ENCODE measurements around the gene OR2D2.
"Not testable (repeated sequence)": the region's sequence is repeated elsewhere in the genome, so short reads cannot be mapped to it uniquely, and the experiment has no call there.

The OR2D2 gene

GRCh38 chr11:6892400-6892799 lies at the start of gene OR2D2:
Gene OR2D2, minus strand, starts transcription at chr11:6892500. Its CDS starts 0 bp downstream, at chr11:6892500.
- DNase-seq (ENCODE audit: low spot score): no peak

DNA sequence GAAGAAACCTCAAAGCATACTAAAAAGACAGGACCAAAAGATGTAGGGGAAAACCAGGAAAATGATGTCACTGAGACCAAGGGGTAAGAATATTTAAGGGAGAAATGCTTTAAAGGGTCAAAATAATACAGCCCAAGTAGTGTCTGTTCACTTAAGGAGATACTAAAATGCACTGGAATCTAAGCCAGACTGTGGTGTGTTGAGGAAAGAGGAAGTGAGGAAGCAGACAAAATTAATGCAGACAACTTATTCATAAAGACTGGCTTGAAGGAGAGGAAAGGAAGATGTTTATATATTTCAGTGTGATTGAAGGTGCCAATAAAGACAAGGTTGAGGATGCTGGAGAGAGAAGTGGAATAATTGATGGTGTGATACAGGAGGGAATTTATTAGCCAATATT lies 49.7 kb upstream of the OR2D2 start:
- DNase-seq (ENCODE audit: low spot score): no peak

- no peak for DNase-seq (ENCODE audit: low spot score)
Observed at GRCh38 chr11:6932145-6932544, 39.8 kb upstream of the OR2D2 start.

DNA sequence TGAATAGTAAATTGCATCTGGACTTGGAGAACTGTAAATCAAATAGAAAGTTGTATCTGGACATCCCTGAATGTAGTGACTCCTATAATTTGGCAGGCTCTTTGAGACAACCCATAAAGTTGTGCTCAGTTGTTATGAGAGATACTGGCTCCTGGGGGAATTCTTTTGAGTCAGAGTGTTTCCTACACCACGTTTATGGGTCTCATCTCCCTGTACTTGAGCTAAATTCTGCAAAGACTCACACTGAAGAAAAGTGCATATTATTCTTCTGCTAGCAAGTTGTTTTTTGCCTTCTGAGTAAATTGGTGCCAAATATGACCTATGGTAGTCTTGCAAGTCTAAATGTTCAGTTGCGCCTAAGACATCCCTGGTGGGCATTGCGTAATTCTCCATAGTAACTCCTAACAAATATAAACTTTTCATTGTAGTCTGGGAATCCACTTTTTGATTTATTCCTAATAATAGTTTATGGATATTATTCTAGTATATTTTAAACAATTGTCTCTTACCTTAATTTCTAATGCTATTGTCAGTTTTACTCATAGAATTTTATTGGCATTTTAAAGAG lies 38.9 kb upstream of the OR2D2 start:
- DNase-seq (ENCODE audit: low spot score): no peak

- DNase-seq (ENCODE audit: low spot score): no peak
Observed at GRCh38 chr11:6928916-6929315, 36.6 kb upstream of the OR2D2 start.

GRCh38 chr11:6927030-6927617 lies 34.8 kb upstream of the OR2D2 start:
- no peak for DNase-seq (ENCODE audit: low spot score)

DNA sequence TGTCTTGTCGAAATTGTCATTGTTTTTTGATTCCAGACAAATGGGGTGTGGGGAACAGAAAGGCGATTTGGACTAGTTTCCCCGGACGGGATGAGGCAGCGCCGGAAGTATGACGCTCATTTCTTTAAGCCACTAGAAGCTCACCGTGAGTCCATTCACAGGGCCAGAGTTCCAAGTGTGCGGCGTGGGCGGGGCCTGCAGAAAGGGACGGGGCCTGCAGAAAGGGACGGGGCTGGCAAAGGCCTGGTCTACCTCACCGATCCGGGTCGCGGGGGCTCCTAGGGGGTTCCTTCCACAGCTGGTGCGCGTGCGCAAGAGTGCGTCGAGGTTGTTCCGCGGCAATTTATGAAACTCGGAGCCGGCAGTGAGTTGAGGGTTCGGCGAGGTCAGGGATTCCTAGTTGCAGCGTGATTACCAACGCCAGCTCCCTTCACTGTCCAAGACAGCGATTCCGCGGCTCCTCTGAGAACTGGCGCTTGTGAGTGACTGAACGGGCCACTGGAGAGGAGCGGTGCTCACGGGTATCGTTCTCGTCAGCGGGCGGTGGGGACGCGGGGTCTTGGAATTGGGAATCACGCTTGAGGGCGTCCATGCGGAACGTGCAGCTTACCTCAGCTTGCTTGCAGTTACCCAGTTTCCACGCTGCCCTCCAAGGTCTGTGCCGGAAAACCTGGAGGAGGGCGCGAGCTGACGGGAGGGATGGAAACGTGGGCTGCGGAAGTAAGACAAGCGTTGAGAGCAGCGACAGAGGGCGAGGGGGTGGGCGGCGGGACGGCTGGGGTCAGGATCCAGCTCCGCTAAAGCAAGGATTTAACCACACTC lies 34.1 kb upstream of the OR2D2 start, which contains the start of gene ZNF215:
TSS of gene ZNF215 (plus strand) at position 219 of the 822 bp plus-strand sequence. CDS start 5,847 bp downstream, outside the sequence.
- peak; percentile 80 for DNase-seq (ENCODE audit: low spot score)

- peak; percentile 10 for DNase-seq (ENCODE audit: low spot score)
Observed at GRCh38 chr11:6925636-6926207, 33.4 kb upstream of the OR2D2 start.

GRCh38 chr11:6925007-6925577 lies 32.8 kb upstream of the OR2D2 start:
- DNase-seq (ENCODE audit: low spot score): no peak

DNA sequence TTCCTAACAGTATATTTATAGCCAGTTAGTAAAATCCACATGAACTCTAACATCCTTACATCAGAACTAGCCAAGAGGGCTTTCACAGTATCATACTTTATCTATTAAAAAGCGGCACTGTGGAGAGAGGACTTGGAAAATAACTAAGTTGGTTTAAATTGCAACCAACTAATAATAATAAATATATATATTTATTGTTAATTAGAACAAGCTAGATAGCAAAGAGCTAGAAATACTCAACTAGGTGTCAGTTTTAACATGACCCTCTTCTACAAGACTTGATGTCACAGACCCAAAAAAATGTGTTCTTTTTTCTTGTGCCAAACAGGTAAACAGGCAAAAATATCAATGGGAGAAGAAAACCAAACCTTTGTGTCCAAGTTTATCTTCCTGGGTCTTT lies 28.4 kb upstream of the OR2D2 start, which contains the start of gene OR2D3:
TSS of gene OR2D3 (plus strand) at position 301 of the 400 bp plus-strand sequence. CDS start at position 301, 0 bp downstream.
- no peak for DNase-seq (ENCODE audit: low spot score)

- DNase-seq (ENCODE audit: low spot score): no peak
Observed at GRCh38 chr11:6919698-6920097, 27.4 kb upstream of the OR2D2 start.

DNA sequence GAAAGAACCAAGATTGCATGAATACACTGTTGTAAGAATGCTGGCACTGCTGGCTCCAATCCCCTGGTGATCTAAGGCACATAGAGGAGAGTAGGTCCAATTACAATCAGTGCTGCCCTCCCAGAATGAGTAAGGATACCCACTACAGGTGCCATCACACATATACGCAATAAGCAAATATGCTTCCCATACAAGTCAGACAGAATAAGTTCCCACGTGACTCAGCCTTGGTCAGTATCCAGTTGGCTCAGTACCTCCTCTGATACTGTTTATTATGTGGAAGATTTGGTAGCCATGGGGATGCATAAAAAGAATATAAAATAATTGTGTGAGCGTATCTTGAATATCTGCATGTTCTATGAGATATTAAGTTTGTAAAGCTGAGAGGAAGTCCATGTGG lies 19.6 kb upstream of the OR2D2 start:
- no peak for DNase-seq (ENCODE audit: low spot score)

- DNase-seq (ENCODE audit: low spot score): no peak
Observed at GRCh38 chr11:6911378-6911777, 19.1 kb upstream of the OR2D2 start.

DNA sequence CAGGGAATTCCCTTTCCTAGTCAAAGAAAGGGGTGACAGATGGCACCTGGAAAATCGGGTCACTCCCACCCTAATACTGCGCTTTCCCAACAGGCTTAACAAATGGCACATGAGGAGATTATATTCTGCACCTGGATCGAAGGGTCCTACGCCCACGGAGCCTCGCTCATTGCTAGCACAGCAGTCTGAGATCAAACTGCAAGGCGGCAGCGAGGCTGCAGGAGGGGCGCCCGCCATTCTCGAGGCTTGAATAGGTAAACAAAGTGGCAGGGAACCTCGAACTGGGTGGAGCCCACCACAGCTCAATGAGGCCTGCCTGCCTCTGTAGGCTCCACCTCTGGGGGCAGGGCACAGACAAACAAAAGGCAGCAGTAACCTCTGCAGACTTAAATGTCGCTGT lies 12.5 kb upstream of the OR2D2 start:
- not testable (repeated sequence) for DNase-seq (ENCODE audit: low spot score)

DNA sequence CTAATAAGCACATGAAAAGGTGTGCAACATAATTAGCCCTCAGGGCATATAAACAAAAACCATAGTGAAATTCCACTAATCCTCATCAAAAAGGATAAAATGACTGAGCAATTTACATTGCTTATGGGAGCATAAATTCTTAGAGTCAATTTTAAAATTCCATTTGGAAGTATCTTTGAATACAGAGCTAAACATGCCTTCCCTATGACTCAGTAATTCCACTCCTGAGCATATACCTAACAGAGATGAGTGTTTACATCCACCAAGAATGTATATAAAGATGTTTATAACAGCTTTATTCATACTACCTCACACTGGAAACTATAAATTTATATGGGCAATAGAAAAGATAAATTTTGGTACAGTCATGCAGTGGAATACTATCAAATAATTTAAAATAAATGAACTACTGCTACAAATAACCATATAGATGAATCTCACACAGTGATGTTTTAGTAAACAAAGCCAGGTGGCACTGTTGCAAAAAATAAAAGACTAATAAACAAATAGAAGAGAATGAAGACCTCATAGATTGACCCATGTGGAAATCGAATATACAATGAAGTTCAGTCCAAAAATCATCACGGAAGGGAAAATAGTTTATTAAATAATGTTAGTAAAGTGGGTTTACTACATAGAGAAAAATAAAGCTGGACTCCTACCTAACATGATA lies 8.2 kb upstream of the OR2D2 start:
- no peak for DNase-seq (ENCODE audit: low spot score)

DNA sequence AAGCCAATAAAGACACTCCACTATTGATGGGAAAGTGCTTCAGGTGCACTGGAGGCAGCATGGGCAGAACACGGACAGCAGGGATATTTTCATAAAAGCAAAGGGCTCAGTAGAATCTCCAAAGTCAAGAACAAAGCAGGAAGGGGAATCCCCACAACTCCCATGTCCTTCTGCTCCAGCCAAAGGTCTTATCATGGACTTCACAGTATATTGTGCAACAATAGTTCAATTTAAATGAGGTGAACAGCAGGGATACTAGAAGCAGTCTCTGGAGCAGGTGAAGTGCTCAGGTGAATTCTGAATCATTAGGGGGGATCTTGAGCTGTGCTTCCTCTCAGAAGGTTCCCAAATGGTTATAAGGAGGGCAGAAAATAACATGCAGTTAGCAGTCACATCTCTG lies 6.6 kb upstream of the OR2D2 start:
- no peak for DNase-seq (ENCODE audit: low spot score)

- DNase-seq (ENCODE audit: low spot score): no peak
Observed at GRCh38 chr11:6895010-6895409, 2.7 kb upstream of the OR2D2 start.

DNA sequence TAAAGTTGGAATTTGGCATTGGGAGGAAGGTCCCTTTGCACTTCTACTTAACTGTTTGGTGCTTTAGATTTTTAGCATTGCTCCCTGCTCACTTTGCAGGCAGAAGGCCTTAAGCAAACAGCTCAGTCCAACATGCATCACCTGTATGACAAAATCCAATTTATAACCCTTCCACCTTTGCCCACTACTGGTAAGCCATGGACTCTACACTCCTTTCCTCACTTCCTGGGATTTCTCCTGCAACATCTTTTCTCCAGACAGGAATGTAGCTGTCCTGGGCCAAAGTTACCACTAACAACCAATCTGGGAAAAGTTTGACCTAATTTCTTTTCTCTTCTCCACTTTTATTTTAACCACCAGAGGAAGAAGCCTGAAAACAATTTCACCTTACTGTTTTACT lies 1.8 kb upstream of the OR2D2 start:
- no peak for DNase-seq (ENCODE audit: low spot score)

GRCh38 chr11:6889835-6890234 lies 2.5 kb downstream of the OR2D2 start:
- DNase-seq (ENCODE audit: low spot score): no peak

DNA sequence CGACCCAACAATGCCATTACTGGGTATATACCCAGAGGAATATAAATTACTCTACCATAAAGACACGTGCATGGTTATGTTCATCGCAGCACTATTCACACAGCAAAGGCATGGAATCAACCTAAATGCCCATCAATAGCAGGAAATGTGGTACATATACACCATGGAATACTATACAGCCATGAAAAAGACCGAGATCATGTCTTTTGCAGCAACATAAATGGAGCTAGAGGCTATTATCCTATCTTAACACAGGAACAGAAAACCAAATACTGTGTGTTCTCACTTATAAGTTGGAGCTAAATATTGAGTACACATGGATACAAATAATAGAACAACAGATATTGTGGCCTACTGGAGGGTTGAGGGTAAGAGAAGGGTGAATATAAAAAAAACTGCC lies 3.5 kb downstream of the OR2D2 start:
- DNase-seq (ENCODE audit: low spot score): no peak

- DNase-seq (ENCODE audit: low spot score): not testable (repeated sequence)
Observed at GRCh38 chr11:6887711-6888110, 4.6 kb downstream of the OR2D2 start.

DNA sequence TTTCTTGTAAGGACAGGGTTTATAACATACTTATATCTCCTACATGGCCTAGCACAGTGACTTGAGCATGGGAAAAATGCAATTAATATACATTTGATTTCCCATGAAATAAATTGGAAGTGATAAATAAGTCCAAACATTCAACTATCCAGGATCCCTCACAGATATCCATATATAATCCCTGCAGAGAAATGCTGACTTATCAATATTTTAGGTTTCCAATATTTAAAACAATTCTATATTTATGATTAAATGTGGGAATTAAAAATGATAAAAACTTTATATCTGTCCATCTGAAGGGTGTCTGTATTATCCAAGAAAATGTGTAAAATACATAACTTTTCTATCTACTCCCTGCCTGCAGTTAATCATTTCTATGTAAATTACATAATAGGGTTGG lies 9.5 kb downstream of the OR2D2 start:
- DNase-seq (ENCODE audit: low spot score): no peak

Measured in hepatic stellate cell (primary cell).